GM12874 (cell line): ENCODE measurements around the gene CANT1.
A peak's percentile ranks its signal among the peaks of the same experiment; 100 is the strongest.

Source experiments
- CTCF ChIP-seq: IDR thresholded peaks from 2 replicates; pipeline ENCODE4 v1.5.1; 2011; ENCODE audit warnings: low read depth, mild to moderate bottlenecking, control low read depth, low read length, moderate library complexity; ENCODE audit not compliant: insufficient read depth

The CANT1 gene

GRCh38 chr17:78986048-78986648 lies 23.4 kb downstream of the CANT1 start:
- no peak for TF ChIP-seq CTCF

GRCh38 chr17:78985395-78985794 lies 24.2 kb downstream of the CANT1 start:
- no peak for TF ChIP-seq CTCF

GRCh38 chr17:78981010-78981888 lies 28.3 kb downstream of the CANT1 start:
- TF ChIP-seq CTCF, result no peak

- no peak for TF ChIP-seq CTCF
Measured at GRCh38 chr17:78980624-78980972, 29.0 kb downstream of the CANT1 start.

GRCh38 chr17:78979780-78980623 lies 29.6 kb downstream of the CANT1 start, which contains the start of gene LGALS3BP:
Gene LGALS3BP, minus strand, starts transcription at chr17:78979923. Its CDS starts 2,732 bp downstream, at chr17:78977191.
- TF ChIP-seq CTCF, result no peak

- 0 out of 2 replicates have a peak, but pooled peaks have one; percentile 1 for TF ChIP-seq CTCF
Measured at GRCh38 chr17:78977997-78978973, 31.3 kb downstream of the CANT1 start.
